HG03103 (cell line): ENCODE results near the gene NUDT14.

Experiments
- ATAC-seq: cut with Tn5 transposase; IDR thresholded peaks from one replicate; pipeline ENCODE4 v1.9.1; 2021; ENCODE audit warnings: low read depth; ENCODE audit not compliant: unreplicated experiment

Gene NUDT14

GRCh38 chr14:105212541-105213300 lies 31.6 kb upstream of the NUDT14 start:
- no peak for ATAC-seq

- no peak for ATAC-seq
These were observed 30.6 kb upstream of the NUDT14 start for GRCh38 chr14:105211758-105212089.

DNA sequence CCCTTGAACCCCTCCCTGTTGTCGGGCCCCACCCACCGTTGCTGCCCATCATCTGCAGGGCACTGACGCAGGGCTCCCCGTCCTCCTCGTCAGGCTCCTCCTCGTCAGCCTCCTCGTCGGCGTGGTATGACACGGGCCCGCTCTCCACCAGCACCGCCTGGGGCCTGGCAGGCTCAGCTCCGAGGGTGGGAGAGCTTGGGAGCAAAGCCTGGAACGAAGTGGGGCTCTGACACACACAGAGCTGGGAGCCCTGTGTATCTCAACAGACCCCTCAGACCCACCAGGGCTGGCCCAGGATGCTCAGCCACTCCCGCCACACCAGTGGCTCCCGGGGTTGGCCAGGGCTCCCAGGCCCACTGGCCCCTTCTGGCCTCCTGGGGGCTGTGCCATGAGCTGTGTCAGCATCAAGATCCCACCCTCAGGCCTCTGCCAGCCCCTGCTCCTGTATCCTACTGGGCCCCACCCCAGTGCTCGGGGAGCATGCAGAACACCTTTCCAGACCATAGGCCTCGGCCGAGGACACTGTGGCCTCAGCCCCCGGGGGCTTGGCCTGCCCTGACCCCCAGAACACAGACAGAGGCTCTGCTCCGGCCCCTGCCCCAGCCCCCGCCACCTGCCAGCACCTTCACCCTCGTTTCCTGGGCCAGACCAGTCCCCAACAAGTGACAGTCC lies 30.1 kb upstream of the NUDT14 start:
- no peak for ATAC-seq

DNA sequence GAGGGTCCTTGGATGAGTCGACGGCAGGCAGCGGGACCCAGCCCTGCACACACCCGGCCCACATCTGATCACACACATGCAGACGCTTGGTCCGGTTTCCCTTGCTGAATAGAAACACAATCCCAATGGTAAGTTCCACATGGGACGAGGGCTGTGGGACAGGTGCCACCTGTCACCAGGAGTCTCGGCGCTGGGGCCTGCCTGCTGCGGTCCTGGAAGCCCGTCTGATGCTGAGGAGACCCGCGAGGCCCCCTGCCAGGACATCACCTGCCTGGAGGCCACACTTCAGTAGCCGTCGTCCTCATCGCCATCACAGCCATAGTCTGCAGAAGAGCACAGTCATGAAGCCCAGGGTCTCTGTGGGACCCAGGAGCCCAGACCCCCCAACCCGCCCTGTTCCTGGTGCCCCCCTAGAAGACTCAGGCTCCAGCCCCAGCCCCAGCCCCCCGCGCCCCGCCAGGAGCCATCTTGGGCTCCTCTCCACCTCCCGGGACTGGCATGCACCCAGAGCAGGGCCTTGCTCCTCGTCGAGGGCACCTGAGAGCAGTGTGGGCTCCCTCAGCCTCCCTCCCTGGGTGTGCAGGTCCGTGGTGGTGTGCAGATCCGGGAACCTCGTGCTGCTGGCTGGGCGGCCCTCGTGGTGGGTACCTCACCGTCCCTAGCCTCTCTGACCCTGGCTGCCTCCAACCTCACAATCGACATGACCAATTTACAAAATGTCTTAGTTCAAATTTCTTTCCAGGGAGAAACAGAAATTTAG lies 29.3 kb upstream of the NUDT14 start:
- no peak for ATAC-seq

- no peak for ATAC-seq
These were observed 28.5 kb upstream of the NUDT14 start for GRCh38 chr14:105209646-105210045.

DNA sequence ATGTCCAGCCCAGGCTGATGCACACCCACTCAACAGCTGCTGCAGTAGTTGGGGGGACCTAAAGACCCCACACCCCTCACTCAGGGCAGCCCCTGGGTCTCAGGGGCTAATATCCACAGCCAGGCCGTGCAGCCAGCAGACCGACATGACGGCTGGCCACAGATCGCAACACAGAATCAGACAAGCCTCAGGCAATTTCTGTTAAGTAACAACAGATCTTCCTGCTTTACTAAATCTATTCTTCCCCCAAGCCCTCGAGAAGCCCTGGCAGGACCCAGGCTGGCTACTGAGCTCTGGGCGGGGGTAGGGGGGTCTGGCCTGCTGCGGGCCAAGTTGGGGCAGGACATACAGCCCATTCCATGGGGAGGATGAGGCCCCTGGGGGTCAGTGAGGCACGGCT lies 28.0 kb upstream of the NUDT14 start:
- ATAC-seq: no peak

- ATAC-seq: no peak
These were observed 27.6 kb upstream of the NUDT14 start for GRCh38 chr14:105208738-105209075.

- ATAC-seq: no peak
These were observed 27.1 kb upstream of the NUDT14 start for GRCh38 chr14:105207996-105208737.

- no peak for ATAC-seq
These were observed 26.4 kb upstream of the NUDT14 start for GRCh38 chr14:105207460-105207901.

GRCh38 chr14:105206873-105207272 lies 25.8 kb upstream of the NUDT14 start:
- no peak for ATAC-seq

- no peak for ATAC-seq
These were observed 24.6 kb upstream of the NUDT14 start for GRCh38 chr14:105205673-105206208.

DNA sequence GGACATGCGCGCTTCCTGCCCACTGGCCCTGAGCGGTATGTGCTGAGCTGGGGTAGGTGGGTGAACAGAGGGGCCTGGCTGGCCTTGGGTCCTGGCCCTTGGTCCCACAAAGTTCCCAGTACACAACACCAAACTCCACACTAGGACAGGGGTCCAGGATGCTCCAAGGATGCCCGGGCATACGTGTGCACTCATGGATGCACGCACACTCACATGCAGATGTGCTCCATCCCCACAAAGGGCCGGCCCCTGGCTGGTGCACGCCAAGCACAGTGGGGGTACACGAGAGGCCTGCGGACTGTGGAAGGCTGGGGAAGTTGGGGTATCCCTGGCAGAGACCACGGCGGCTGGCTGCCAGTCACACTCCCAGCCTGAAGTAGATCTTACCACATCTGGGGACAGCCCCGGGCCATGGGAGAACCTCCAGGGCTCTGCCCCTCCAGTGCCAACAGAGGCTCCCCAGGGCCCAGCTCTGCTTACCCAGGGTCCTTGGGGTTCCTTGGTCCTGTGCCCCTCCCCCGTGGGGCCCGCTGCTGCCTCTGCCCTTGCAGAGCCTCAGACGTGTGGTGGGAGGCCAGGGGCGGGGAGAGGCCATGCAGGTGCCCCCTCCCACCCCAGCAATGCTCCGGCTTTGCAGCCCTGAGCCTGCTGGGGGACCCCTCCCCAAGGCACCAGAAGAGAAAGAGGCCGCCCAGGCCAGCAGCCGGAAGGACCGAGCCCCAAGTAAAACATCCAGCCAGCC lies 24.0 kb upstream of the NUDT14 start:
- ATAC-seq: no peak

- no peak for ATAC-seq
These were observed 23.3 kb upstream of the NUDT14 start for GRCh38 chr14:105204206-105204930.

GRCh38 chr14:105203701-105204100 lies 22.6 kb upstream of the NUDT14 start:
- no peak for ATAC-seq

GRCh38 chr14:105203057-105203531 lies 22.0 kb upstream of the NUDT14 start:
- no peak for ATAC-seq

DNA sequence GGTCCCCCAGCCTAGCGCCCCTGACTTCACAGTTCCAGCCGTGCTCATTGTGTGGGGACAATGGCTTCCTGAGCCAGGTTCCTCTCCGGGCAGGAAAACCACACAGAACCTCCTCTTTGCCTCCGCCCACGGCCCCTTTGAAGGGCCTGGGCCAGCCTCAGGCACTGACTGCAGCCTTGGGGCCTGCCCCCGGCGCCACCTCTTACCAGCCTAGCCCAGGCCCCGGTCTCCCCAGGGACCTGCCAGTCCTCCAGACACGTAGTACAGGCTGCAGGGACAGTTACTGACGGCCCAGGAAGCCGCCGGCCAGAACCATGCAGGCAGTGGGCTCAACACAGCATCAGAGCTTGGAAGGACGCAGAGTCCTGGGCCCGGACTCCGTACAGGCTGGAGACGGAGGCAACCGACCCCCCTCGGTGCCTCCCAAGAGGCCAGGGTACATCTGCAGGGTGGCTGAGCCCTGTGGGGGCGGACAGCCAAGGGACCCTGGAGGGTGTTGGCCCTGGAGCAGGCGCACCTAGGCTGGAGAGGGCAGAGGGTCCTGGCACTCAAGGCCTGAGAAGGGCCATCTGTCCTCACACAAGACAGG lies 20.9 kb upstream of the NUDT14 start:
- no peak for ATAC-seq

DNA sequence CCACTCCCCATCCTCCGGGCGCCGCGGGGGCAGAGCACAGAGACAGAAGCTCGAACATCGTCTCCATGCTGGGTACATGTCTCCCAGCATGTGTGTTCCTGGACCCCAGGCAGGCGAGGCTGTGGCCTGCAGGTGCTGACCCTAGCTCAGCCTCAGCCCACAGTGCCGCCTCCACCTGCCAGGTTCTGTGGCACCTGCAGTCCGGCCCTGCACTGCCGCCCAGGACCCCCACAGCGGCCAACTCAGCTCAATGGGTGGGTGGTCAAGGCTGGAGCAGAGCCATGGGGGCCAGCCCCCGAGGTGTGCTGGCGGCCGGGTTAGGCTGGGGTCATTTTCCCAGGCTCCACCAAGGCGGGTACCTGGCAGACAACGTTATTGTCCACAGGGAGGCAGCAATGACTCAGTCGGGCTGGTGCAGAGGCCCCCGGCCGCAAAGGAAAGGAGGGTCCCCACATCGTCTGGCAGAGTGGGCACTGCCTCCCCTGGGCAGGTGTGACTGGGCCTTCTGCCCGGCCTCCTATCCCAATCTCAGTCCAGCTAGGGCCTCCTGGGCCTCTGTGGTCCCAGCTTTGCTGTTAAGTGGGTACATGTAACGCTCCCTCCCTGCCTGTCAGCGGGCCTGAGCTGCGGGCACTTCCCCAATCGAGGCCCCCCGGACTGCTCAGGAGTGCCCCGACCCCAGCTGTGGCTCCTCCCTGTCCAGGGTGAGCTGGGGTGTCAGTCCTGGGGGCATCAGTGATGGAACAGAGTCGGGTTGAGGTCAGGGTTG lies 20.2 kb upstream of the NUDT14 start:
- ATAC-seq: no peak

DNA sequence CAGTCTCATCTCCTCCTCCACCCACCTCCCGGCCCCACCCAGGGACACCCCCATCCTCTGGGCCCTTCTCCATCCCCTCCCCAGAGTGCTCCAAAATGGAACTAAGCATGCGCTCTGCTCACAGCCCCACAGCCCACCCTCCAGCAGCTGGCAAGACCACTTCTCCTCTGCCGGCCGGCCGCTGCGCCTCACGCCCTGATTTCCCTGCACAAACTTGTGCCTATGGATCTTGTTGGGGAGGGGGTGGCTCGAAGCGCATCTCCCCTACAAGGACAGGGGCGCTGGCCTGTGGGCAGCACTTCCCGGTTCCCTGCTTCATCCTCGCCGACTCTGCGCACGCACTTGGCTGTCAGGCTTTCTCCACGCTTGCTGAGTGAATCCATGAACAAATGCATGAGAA lies 19.5 kb upstream of the NUDT14 start:
- no peak for ATAC-seq
